Mesendoderm (in vitro differentiated cells): ENCODE results near the gene CRYBA2.

ENCODE experiments used
- DNase-seq: peaks from one replicate; pipeline ENCODE4 v3.0.0; 2013
- H2AK5ac ChIP-seq: 2 replicates; pipeline ENCODE4 v1.6.1; 2013; ENCODE audit warnings: low read length, inconsistent platforms
- H2BK120ac ChIP-seq: 2 replicates; pipeline ENCODE4 v1.6.1; 2013; ENCODE audit warnings: low read depth, mild to moderate bottlenecking, low read length, moderate library complexity, mixed read lengths
- H2BK15ac ChIP-seq: replicated peaks from 2 replicates; pipeline ENCODE4 v1.6.1; 2013; ENCODE audit warnings: low read depth, mild to moderate bottlenecking, moderate library complexity
- H2BK5ac ChIP-seq: 2 replicates; pipeline ENCODE4 v1.6.1; 2013; ENCODE audit warnings: low read length, inconsistent platforms
- H3K18ac ChIP-seq: 2 replicates; pipeline ENCODE4 v1.6.1; 2013; ENCODE audit warnings: mild to moderate bottlenecking, low read length, mixed read lengths
- H3K23ac ChIP-seq: one replicate; pipeline ENCODE4 v1.6.1; 2013; ENCODE audit warnings: low read length
- H3K27ac ChIP-seq: 2 replicates; pipeline ENCODE4 v1.5.1; 2013; ENCODE audit warnings: low read depth, mild to moderate bottlenecking, inconsistent platforms, low read length, moderate library complexity
- H3K27me3 ChIP-seq: 2 replicates; pipeline ENCODE4 v1.6.1; 2013; ENCODE audit warnings: low read length, control low read depth, mild to moderate bottlenecking, inconsistent platforms; ENCODE audit not compliant: insufficient read depth, poor library complexity
- H3K36me3 ChIP-seq: 2 replicates; pipeline ENCODE4 v1.6.1; 2013; ENCODE audit warnings: low read length, inconsistent platforms; ENCODE audit not compliant: control insufficient read depth, insufficient read depth
- H3K4ac ChIP-seq: one replicate; pipeline ENCODE4 v1.6.1; 2013; ENCODE audit warnings: low read depth, mild to moderate bottlenecking, low read length, moderate library complexity
- H3K4me1 ChIP-seq: 2 replicates; pipeline ENCODE4 v1.6.1; 2013; ENCODE audit warnings: low read depth, low read length, inconsistent platforms; ENCODE audit not compliant: control insufficient read depth
- H3K4me2 ChIP-seq: 2 replicates; pipeline ENCODE4 v1.6.1; 2013; ENCODE audit warnings: low read length
- H3K4me3 ChIP-seq: 2 replicates; pipeline ENCODE4 v1.5.1; 2013; ENCODE audit warnings: mild to moderate bottlenecking, low read length
- H3K56ac ChIP-seq: one replicate; pipeline ENCODE4 v1.6.1; 2013; ENCODE audit warnings: low read length
- H3K79me1 ChIP-seq: 2 replicates; pipeline ENCODE4 v1.6.1; 2013; ENCODE audit warnings: low read length, inconsistent platforms
- H3K79me2 ChIP-seq: 2 replicates; pipeline ENCODE4 v1.6.1; 2013; ENCODE audit warnings: mild to moderate bottlenecking, low read length; ENCODE audit not compliant: control insufficient read depth, insufficient read depth
- H3K9ac ChIP-seq: 2 replicates; pipeline ENCODE4 v1.6.1; 2013; ENCODE audit warnings: low read length, inconsistent platforms
- H4K5ac ChIP-seq: one replicate; pipeline ENCODE4 v1.6.1; 2013; ENCODE audit warnings: low read length
- H4K8ac ChIP-seq: one replicate; pipeline ENCODE4 v1.6.1; 2013; ENCODE audit warnings: low read depth, mild to moderate bottlenecking, control low read depth, low read length, moderate library complexity
- WGBS: extraction: QIAGEN DNeasy Blood & Tissue Kit; methylation state at CpG from one replicate; pipeline ENCODE4 v1.1.7; 2013; ENCODE audit warnings: low lambda C conversion rate, missing lambda C conversion rate; ENCODE audit not compliant: insufficient coverage; ENCODE audit errors: extremely low coverage; 5-methylcytosine and 5-hydroxymethylcytosine counted together

Gene CRYBA2

GRCh38 chr2:219017201-219017931 lies 24.1 kb upstream of the CRYBA2 start:
- Histone ChIP-seq H3K18ac (no peak overlapping the region), H3K27me3 (no peaks in the 10 kb centered on the region), H3K36me3 (no peaks in the 10 kb centered on the region), H3K56ac (no peak overlapping the region), H2BK15ac (no peak overlapping the region), H3K4me3 (no peak overlapping the region), H2BK5ac (no peak overlapping the region), H2BK120ac (no peak overlapping the region), H3K23ac (no peak overlapping the region), H3K79me1 (no peaks in the 10 kb centered on the region), H3K9ac (no peak overlapping the region), H3K27ac (no peak overlapping the region), H3K4ac (no peak overlapping the region), H4K5ac (no peak overlapping the region), H3K4me2 (no peak overlapping the region), H4K8ac (no peak overlapping the region), H2AK5ac (no peak overlapping the region), H3K79me2 (no peaks in the 10 kb centered on the region), H3K4me1 (no peaks in the 10 kb centered on the region)
- no peak for DNase-seq
- WGBS = no CpG with 5 or more reads among the region's 14 CpGs

- H2BK15ac ChIP-seq = no peak overlapping the region
- no peak for DNase-seq
- no peak overlapping the region for H2BK5ac ChIP-seq
- no peak overlapping the region for H3K9ac ChIP-seq
- no peak overlapping the region for H3K4me3 ChIP-seq
- H3K79me1 ChIP-seq = no peaks in the 10 kb centered on the region
- no peak overlapping the region for H3K23ac ChIP-seq
- H2AK5ac ChIP-seq = no peak overlapping the region
- no peak overlapping the region for H4K5ac ChIP-seq
- H3K4ac ChIP-seq = no peak overlapping the region
- H4K8ac ChIP-seq = no peak overlapping the region
- H3K27me3 ChIP-seq = no peaks in the 10 kb centered on the region
- H3K27ac ChIP-seq = no peak overlapping the region
- H3K18ac ChIP-seq = no peak overlapping the region
- no peak overlapping the region for H3K56ac ChIP-seq
- no peaks in the 10 kb centered on the region for H3K79me2 ChIP-seq
- H3K36me3 ChIP-seq = no peaks in the 10 kb centered on the region
- no peak overlapping the region for H3K4me2 ChIP-seq
- H3K4me1 ChIP-seq = no peaks in the 10 kb centered on the region
- WGBS = no CpG with 5 or more reads among the region's 11 CpGs
- no peak overlapping the region for H2BK120ac ChIP-seq
Observed at GRCh38 chr2:219016721-219017120, 23.5 kb upstream of the CRYBA2 start.

- H3K27me3 ChIP-seq = no peaks in the 10 kb centered on the region
- H3K79me2 ChIP-seq = no peaks in the 10 kb centered on the region
- H3K27ac ChIP-seq = no peak overlapping the region
- H3K4me1 ChIP-seq = no peaks in the 10 kb centered on the region
- no peaks in the 10 kb centered on the region for H3K79me1 ChIP-seq
- no peak overlapping the region for H3K23ac ChIP-seq
- H3K36me3 ChIP-seq = no peaks in the 10 kb centered on the region
- H2BK15ac ChIP-seq = no peak overlapping the region
- H3K4me2 ChIP-seq = no peak overlapping the region
- H4K8ac ChIP-seq = no peak overlapping the region
- no peak overlapping the region for H3K4me3 ChIP-seq
- WGBS = no CpG with 5 or more reads among the region's 5 CpGs
- H2AK5ac ChIP-seq = no peak overlapping the region
- no peak overlapping the region for H3K56ac ChIP-seq
- H4K5ac ChIP-seq = no peak overlapping the region
- H3K4ac ChIP-seq = no peak overlapping the region
- H2BK120ac ChIP-seq = no peak overlapping the region
- H3K9ac ChIP-seq = no peak overlapping the region
- no peak overlapping the region for H2BK5ac ChIP-seq
- DNase-seq = no peak
- H3K18ac ChIP-seq = no peak overlapping the region
Observed at GRCh38 chr2:219010873-219011272, 17.7 kb upstream of the CRYBA2 start.

- Histone ChIP-seq H2BK120ac (no peak overlapping the region), H3K4ac (no peak overlapping the region), H3K27ac (no peak overlapping the region), H2BK15ac (no peak overlapping the region), H3K27me3 (no peaks in the 10 kb centered on the region), H3K9ac (no peak overlapping the region), H3K18ac (no peak overlapping the region), H3K79me2 (no peaks in the 10 kb centered on the region), H3K4me1 (no peaks in the 10 kb centered on the region), H3K4me2 (no peak overlapping the region), H3K23ac (no peak overlapping the region), H4K8ac (no peak overlapping the region), H3K56ac (no peak overlapping the region), H3K4me3 (no peak overlapping the region), H3K36me3 (no peaks in the 10 kb centered on the region), H2AK5ac (no peak overlapping the region), H4K5ac (no peak overlapping the region), H2BK5ac (no peak overlapping the region), H3K79me1 (no peaks in the 10 kb centered on the region)
- no CpG with 5 or more reads among the region's 6 CpGs for WGBS
- peak; percentile 56 for DNase-seq
Observed at GRCh38 chr2:219010162-219010756, 17.0 kb upstream of the CRYBA2 start.

- no peak overlapping the region for H3K23ac ChIP-seq
- H3K36me3 ChIP-seq = no peaks in the 10 kb centered on the region
- no peak overlapping the region for H3K4me3 ChIP-seq
- no peaks in the 10 kb centered on the region for H3K4me1 ChIP-seq
- no peaks in the 10 kb centered on the region for H3K27me3 ChIP-seq
- no peaks in the 10 kb centered on the region for H3K79me2 ChIP-seq
- no peak overlapping the region for H3K56ac ChIP-seq
- no peak overlapping the region for H4K8ac ChIP-seq
- H2BK15ac ChIP-seq = no peak overlapping the region
- H3K27ac ChIP-seq = no peak overlapping the region
- no peak for DNase-seq
- WGBS = no CpG with 5 or more reads among the region's 2 CpGs
- H2AK5ac ChIP-seq = no peak overlapping the region
- no peak overlapping the region for H3K4me2 ChIP-seq
- H4K5ac ChIP-seq = no peak overlapping the region
- no peak overlapping the region for H2BK120ac ChIP-seq
- H3K79me1 ChIP-seq = no peaks in the 10 kb centered on the region
- no peak overlapping the region for H2BK5ac ChIP-seq
- no peak overlapping the region for H3K18ac ChIP-seq
- H3K9ac ChIP-seq = no peak overlapping the region
- H3K4ac ChIP-seq = no peak overlapping the region
Observed at GRCh38 chr2:219009294-219009693, 16.1 kb upstream of the CRYBA2 start.

GRCh38 chr2:219003979-219004378 lies 10.8 kb upstream of the CRYBA2 start:
- Histone ChIP-seq H3K79me1 (no peaks in the 10 kb centered on the region), H3K4me3 (no peak overlapping the region), H2BK15ac (no peak overlapping the region), H3K4ac (no peak overlapping the region), H4K5ac (no peak overlapping the region), H3K18ac (no peak overlapping the region), H2BK120ac (no peak overlapping the region), H2AK5ac (no peak overlapping the region), H2BK5ac (no peak overlapping the region), H4K8ac (no peak overlapping the region), H3K4me1 (peaks cover 15% of the 10 kb centered on the region), H3K9ac (no peak overlapping the region), H3K27me3 (peaks cover 3% of the 10 kb centered on the region), H3K79me2 (no peaks in the 10 kb centered on the region), H3K23ac (no peak overlapping the region), H3K27ac (no peak overlapping the region), H3K4me2 (no peak overlapping the region), H3K56ac (no peak overlapping the region), H3K36me3 (no peaks in the 10 kb centered on the region)
- DNase-seq = no peak
- WGBS = no CpG with 5 or more reads among the region's 3 CpGs
